GM12878 (cell line): ENCODE data around the gene SGTA. TPM values are rescaled to one million over a fixed set of nuclear protein-coding genes. Genes with fewer than 3 reads are reported as not detected.

Source experiments
- ATAC-seq: fragments of 200-7000 bp; cut with Tn5 transposase; 3 replicates; pipeline ENCODE4 v1.9.1; 2020; ENCODE audit warnings: mild to moderate bottlenecking, moderate library complexity
- BruUV-seq: library from RNA; stranded (reverse); fragments of 400-500 nt; replicated peaks from 2 replicates; lab custom pipeline; 2021; lab: Mats Ljungman, UMichigan
- CTCF ChIA-PET: fragments of 300-600 bp; sonication (Branson Sonifier 250); formaldehyde crosslinking; extraction: SDS; loops from one replicate; lab custom pipeline; 2021; ENCODE audit warnings: inconsistent platforms; lab: Yijun Ruan, JAX
- POLR2A ChIA-PET: fragments of 350-600 bp; formaldehyde crosslinking; extraction: SDS; loops from one replicate; lab custom pipeline; 2021; ENCODE audit warnings: inconsistent platforms; lab: Charles Lee
- RAD21 ChIA-PET: fragments of 300-600 bp; sonication (Branson Sonifier 250); formaldehyde crosslinking; loops from one replicate; lab custom pipeline; 2023; ENCODE audit warnings: antibody characterized with exemption; ENCODE audit not compliant: unreplicated experiment; lab: Charles Lee
- SMC1A ChIA-PET: fragments of 300-600 bp; sonication (Branson Sonifier 250); formaldehyde crosslinking; loops from one replicate; lab custom pipeline; 2023; ENCODE audit not compliant: unreplicated experiment, uncharacterized antibody; lab: Charles Lee
- DNase-seq: peaks from one replicate; pipeline ENCODE4 v3.0.0-alpha.2; 2011; ENCODE audit warnings: low read depth, low spot score
- FAIRE-seq: peaks from 3 replicates; lab custom pipeline; 2011; peaks lifted over from hg19 to GRCh38; lab: Jason Lieb, UNC
- H2AFZ ChIP-seq: 2 replicates; pipeline ENCODE4 v1.6.0; 2011; ENCODE audit warnings: low read depth, low read length, control low read depth; ENCODE audit not compliant: control insufficient read depth
- H3K27ac ChIP-seq: 2 replicates; pipeline ENCODE4 v1.5.1; 2011; ENCODE audit warnings: control low read depth; ENCODE audit not compliant: control insufficient read depth, insufficient read depth
- H3K27me3 ChIP-seq, 2 experiments: replicated peaks in 1 of 2; 2 replicates each; pipeline versions ENCODE4 v1.6.0 to v1.6.1; 2011; ENCODE audit warnings: low read length in 1 of 2; ENCODE audit not compliant: control insufficient read depth in 2 of 2, insufficient read depth in 2 of 2
- H3K36me3 ChIP-seq, 2 experiments: 2 replicates each; pipeline ENCODE4 v1.5.1; 2011; ENCODE audit warnings: low read length in 1 of 2; ENCODE audit not compliant: control insufficient read depth in 2 of 2, insufficient read depth in 2 of 2
- H3K4me1 ChIP-seq: 2 replicates; pipeline ENCODE4 v1.6.1; 2011; ENCODE audit warnings: mild to moderate bottlenecking, low read length, moderate library complexity, mixed read lengths; ENCODE audit not compliant: control insufficient read depth, insufficient read depth
- H3K4me2 ChIP-seq: 2 replicates; pipeline ENCODE4 v1.6.0; 2011; ENCODE audit warnings: control low read depth; ENCODE audit not compliant: control insufficient read depth, insufficient read depth
- H3K4me3 ChIP-seq: fragments of 200-600 bp; sonication (generic); 2 replicates; pipeline ENCODE4 v1.5.1; 2016
- H3K79me2 ChIP-seq: 2 replicates; pipeline ENCODE4 v1.6.0; 2011; ENCODE audit warnings: low read length; ENCODE audit not compliant: control insufficient read depth, insufficient read depth
- H3K9ac ChIP-seq: 2 replicates; pipeline ENCODE4 v1.8.0; 2011; ENCODE audit warnings: low read length, control low read depth, mixed read lengths; ENCODE audit not compliant: control insufficient read depth, insufficient read depth
- H3K9me3 ChIP-seq: replicated peaks from 3 replicates; pipeline ENCODE4 v1.5.1; 2011; ENCODE audit warnings: mild to moderate bottlenecking, low read length; ENCODE audit not compliant: control insufficient read depth, insufficient read depth
- H4K20me1 ChIP-seq: 2 replicates; pipeline ENCODE4 v1.6.0; 2011; ENCODE audit not compliant: control insufficient read depth, insufficient read depth
- HDGF ChIP-seq: fragments of 450-650 bp; IDR thresholded peaks from 2 replicates; pipeline ENCODE4 v1.6.1; 2016; ENCODE audit warnings: antibody characterized with exemption
- POLR2A ChIP-seq: IDR thresholded peaks from 2 replicates; pipeline ENCODE4 v1.6.1; 2011; ENCODE audit warnings: low read depth, mild to moderate bottlenecking, low read length
- YBX1 ChIP-seq: fragments of 450-650 bp; IDR thresholded peaks from 2 replicates; pipeline ENCODE4 v1.6.1; 2016; ENCODE audit warnings: antibody characterized with exemption
- WGBS: methylation state at CpG from one replicate; pipeline ENCODE4 v1.1.6; 2016; ENCODE audit warnings: low lambda C conversion rate; ENCODE audit not compliant: insufficient replicate concordance, insufficient coverage; ENCODE audit errors: missing lambda C conversion rate; 5-methylcytosine and 5-hydroxymethylcytosine counted together
- in situ Hi-C: fragments of 300-500 bp; cut with MboI; formaldehyde crosslinking; loops from 9 replicates; pipeline ENCODE4 v1.14.3; 2018; ENCODE audit warnings: mixed read lengths
- intact Hi-C: fragments of 100-400 bp; cut with micrococcal nuclease; formaldehyde crosslinking; loops from one replicate; pipeline ENCODE4 v1.14.2; 2022; ENCODE audit not compliant: unreplicated experiment
- polyA plus RNA-seq, 11 experiments: library from polyadenylated mRNA; depleted of rRNA in 4 of 11; unstranded in 6 of 11; stranded (reverse) in 5 of 11; fragments of >200 nt; fragmentation: Nextera tagmentation in 4 of 11; fragmentation: Illumina TruSeq in 1 of 11; extraction: Ambion mirVana in 4 of 11; extraction: Trizol in 1 of 11; gene quantifications; 1 replicate in 1 of 11; 2 replicates in 10 of 11; pipeline versions ENCODE4 v1.2.1 to v1.2.3, GENCODE V29; 2011 to 2016; ENCODE audit warnings: inconsistent platforms in 2 of 11, missing spikeins in 2 of 11, low read depth in 1 of 11
- total RNA-seq, 4 experiments: library from RNA; depleted of rRNA in 3 of 4; stranded (reverse); fragments of >200 nt in 3 of 4; fragmentation: Illumina TruSeq in 1 of 4; extraction: Trizol in 1 of 4; gene quantifications; 2 replicates each; pipeline versions ENCODE4 v1.2.1 to v1.2.3, GENCODE V29; 2013 to 2021
- TF ChIP-seq, protein P1 (sequence below): fragments of 450-650 bp; IDR thresholded peaks from 2 replicates; pipeline ENCODE4 v1.6.1; 2017; ENCODE audit warnings: low read depth, mild to moderate bottlenecking, moderate library complexity
- TF ChIP-seq, protein P2 (sequence below): IDR thresholded peaks from 2 replicates; pipeline ENCODE4 v1.6.1; 2012; ENCODE audit warnings: low read depth, low read length, improper control_type of control experiment
- TF ChIP-seq, protein P3 (sequence below): IDR thresholded peaks from 2 replicates; pipeline ENCODE4 v1.6.1; 2012; ENCODE audit warnings: mild to moderate bottlenecking, low read depth, low read length

The SGTA gene
- total and polyA plus RNA-seq, 10 of the 15 experiments (the other 5 are each of a cell fraction or from before 2014, with no cell fraction given): 2.0 to 102 (median 48.2) TPM

GRCh38 chr19:2751438-2751830 is 31.6 kb downstream of the SGTA start:
- peaks cover 17% of the 10 kb centered on the region for H3K4me1 ChIP-seq
- in situ Hi-C loops: loop anchor here (5.0 kb wide), 1 partner anchor 284 kb away; no protein-coding TSS in a partner anchor
- no peak overlapping the region for H2AFZ ChIP-seq
- FAIRE-seq: no peak
- no peaks in the 10 kb centered on the region for H3K79me2 ChIP-seq
- TF ChIP-seq, protein P1, sequence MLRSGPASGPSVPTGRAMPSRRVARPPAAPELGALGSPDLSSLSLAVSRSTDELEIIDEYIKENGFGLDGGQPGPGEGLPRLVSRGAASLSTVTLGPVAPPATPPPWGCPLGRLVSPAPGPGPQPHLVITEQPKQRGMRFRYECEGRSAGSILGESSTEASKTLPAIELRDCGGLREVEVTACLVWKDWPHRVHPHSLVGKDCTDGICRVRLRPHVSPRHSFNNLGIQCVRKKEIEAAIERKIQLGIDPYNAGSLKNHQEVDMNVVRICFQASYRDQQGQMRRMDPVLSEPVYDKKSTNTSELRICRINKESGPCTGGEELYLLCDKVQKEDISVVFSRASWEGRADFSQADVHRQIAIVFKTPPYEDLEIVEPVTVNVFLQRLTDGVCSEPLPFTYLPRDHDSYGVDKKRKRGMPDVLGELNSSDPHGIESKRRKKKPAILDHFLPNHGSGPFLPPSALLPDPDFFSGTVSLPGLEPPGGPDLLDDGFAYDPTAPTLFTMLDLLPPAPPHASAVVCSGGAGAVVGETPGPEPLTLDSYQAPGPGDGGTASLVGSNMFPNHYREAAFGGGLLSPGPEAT: no peak
- TF ChIP-seq, protein P2, sequence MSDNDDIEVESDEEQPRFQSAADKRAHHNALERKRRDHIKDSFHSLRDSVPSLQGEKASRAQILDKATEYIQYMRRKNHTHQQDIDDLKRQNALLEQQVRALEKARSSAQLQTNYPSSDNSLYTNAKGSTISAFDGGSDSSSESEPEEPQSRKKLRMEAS: no peak
- TF ChIP-seq HDGF (no peak), YBX1 (no peak), POLR2A (no peak)
- TF ChIP-seq, protein P3, sequence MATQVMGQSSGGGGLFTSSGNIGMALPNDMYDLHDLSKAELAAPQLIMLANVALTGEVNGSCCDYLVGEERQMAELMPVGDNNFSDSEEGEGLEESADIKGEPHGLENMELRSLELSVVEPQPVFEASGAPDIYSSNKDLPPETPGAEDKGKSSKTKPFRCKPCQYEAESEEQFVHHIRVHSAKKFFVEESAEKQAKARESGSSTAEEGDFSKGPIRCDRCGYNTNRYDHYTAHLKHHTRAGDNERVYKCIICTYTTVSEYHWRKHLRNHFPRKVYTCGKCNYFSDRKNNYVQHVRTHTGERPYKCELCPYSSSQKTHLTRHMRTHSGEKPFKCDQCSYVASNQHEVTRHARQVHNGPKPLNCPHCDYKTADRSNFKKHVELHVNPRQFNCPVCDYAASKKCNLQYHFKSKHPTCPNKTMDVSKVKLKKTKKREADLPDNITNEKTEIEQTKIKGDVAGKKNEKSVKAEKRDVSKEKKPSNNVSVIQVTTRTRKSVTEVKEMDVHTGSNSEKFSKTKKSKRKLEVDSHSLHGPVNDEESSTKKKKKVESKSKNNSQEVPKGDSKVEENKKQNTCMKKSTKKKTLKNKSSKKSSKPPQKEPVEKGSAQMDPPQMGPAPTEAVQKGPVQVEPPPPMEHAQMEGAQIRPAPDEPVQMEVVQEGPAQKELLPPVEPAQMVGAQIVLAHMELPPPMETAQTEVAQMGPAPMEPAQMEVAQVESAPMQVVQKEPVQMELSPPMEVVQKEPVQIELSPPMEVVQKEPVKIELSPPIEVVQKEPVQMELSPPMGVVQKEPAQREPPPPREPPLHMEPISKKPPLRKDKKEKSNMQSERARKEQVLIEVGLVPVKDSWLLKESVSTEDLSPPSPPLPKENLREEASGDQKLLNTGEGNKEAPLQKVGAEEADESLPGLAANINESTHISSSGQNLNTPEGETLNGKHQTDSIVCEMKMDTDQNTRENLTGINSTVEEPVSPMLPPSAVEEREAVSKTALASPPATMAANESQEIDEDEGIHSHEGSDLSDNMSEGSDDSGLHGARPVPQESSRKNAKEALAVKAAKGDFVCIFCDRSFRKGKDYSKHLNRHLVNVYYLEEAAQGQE: no peak
- no peak overlapping the region for H3K27ac ChIP-seq
- no peaks in the 10 kb centered on the region for H3K27me3 ChIP-seq
- H3K4me3 ChIP-seq: no peak overlapping the region
- no peaks in the 10 kb centered on the region for H3K9me3 ChIP-seq
- H3K4me2 ChIP-seq: no peak overlapping the region
- ChIA-PET RAD21 (interaction anchor here (1.6 kb wide), 1 partner anchor 103 kb away, joined by 7 read pairs; no protein-coding TSS in a partner anchor), POLR2A (interaction anchor here (0.6 to 0.7 kb wide), 3 partner anchors 51 to 805 kb away, joined by 3 to 5 read pairs (median 4); no protein-coding TSS in a partner anchor), CTCF (interaction anchor here (2.2 kb wide), 1 partner anchor 103 kb away, joined by 11 read pairs; no protein-coding TSS in a partner anchor), SMC1A (interaction anchor here (3.1 kb wide), 1 partner anchor 103 kb away, joined by 8 read pairs; no protein-coding TSS in a partner anchor)
- no TSS peak for BruUV-seq
- H4K20me1 ChIP-seq: no peaks in the 10 kb centered on the region
- 88% methylated on average over 21 of the region's 21 CpGs for WGBS
- DNase-seq: no peak
- no peak overlapping the region for H3K9ac ChIP-seq
- intact Hi-C loops: no loop called here
- H3K36me3 ChIP-seq: peaks cover 0 to 11% of the 10 kb centered on the region in 2 experiments; a peak in 2 of 4 replicates
- ATAC-seq: no peak
